Prostate gland (tissue), 2 donors: ENCODE data around the gene NIF3L1.

Experiments
- POLR2A ChIP-seq: fragments of 450-650 bp; IDR thresholded peaks from one replicate; pipeline ENCODE4 v1.6.1; 2016; ENCODE audit warnings: antibody characterized with exemption, mild to moderate bottlenecking
- POLR2AphosphoS5 ChIP-seq: sonication (generic); formaldehyde crosslinking; IDR thresholded peaks from one replicate; pipeline ENCODE4 v1.6.1; 2017; ENCODE audit warnings: antibody characterized with exemption
- TF ChIP-seq, protein P1 (sequence below), 4 experiments: fragments of 200-600 bp in 2 of 4; fragments of 450-650 bp in 2 of 4; sonication (generic) in 2 of 4; IDR thresholded peaks; 1 replicate in 3 of 4; 2 replicates in 1 of 4; pipeline ENCODE4 v1.5.1; 2016 to 2019; ENCODE audit warnings: antibody characterized with exemption in 4 of 4, mild to moderate bottlenecking in 2 of 4, moderate library complexity in 2 of 4

DNA sequence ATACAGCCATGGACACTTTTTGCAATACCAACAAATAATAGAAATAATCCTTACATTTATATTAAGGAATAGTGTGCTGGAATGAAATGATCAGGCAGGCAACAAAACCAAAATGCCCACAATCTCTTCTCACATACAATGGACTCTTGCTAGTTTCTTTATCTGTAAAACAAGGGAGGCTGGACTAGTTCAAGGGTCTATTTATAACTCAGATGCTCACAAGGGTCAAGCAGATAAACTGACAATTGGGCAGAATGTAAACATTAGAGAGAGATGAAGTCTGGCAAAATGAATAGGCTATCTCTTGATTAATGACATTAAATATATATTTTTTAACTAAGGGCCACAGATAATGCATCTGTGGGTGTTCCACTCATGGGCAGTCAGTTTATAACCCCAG lies 11.7 kb upstream of the NIF3L1 start:
- TF ChIP-seq, protein P1, sequence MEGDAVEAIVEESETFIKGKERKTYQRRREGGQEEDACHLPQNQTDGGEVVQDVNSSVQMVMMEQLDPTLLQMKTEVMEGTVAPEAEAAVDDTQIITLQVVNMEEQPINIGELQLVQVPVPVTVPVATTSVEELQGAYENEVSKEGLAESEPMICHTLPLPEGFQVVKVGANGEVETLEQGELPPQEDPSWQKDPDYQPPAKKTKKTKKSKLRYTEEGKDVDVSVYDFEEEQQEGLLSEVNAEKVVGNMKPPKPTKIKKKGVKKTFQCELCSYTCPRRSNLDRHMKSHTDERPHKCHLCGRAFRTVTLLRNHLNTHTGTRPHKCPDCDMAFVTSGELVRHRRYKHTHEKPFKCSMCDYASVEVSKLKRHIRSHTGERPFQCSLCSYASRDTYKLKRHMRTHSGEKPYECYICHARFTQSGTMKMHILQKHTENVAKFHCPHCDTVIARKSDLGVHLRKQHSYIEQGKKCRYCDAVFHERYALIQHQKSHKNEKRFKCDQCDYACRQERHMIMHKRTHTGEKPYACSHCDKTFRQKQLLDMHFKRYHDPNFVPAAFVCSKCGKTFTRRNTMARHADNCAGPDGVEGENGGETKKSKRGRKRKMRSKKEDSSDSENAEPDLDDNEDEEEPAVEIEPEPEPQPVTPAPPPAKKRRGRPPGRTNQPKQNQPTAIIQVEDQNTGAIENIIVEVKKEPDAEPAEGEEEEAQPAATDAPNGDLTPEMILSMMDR (IDR thresholded peaks at IDR 0.05) = no peak
- TF ChIP-seq POLR2A (no peak), POLR2AphosphoS5 (no peak)
